ENCODE data around the gene PTGIR. TPM values are rescaled to one million over a fixed set of nuclear protein-coding genes. Genes with fewer than 3 reads are reported as not detected.
A peak's percentile ranks its signal among the peaks of the same experiment; 100 is the strongest.

The PTGIR gene
- total RNA-seq, 1 donor, result 2.5 TPM

DNA sequence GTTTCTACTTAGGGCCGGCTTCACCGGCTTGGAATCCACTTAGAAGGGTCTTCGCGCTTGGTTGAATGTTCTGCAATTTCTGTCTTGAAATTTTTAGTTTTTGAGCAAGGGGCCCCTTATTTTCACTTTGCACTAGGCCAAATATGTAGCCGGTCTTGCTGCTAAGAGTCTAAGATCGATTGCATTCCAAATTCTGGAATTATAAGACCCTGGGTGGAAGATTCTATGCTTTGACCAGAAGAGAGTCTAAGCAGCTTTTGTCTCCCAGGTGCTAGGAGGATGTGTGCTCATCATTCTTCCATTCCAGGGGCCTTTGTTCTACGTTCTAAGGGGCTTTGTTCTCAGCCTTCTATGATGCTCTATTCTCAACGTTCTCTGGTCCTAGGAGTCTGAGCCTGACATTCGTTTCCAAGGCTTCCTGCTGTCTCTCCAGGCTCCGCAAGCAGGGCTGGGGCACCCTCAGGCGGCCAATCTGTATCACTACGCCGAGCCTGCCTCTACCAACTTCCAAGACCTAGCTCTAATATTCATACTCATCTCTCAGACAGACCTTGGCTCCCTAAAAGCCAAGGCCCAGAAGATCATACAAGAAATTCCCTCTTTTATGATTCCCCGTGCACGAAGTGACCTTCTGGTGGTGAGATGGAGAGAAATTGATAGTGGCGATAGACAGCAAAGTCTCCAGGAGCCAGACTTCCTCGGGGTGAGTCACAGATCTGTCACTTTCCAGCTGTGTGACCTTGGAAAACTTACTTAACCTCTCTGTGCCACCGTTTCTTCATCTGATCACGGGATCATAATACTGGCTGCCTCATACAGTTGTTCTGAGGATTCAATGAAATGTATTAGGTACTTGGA is 37.1 kb upstream of the PTGIR start:
- peak overlapping the region; percentile 38 for H3K27ac ChIP-seq (ENCODE audit: low read depth, low read length)

DNA sequence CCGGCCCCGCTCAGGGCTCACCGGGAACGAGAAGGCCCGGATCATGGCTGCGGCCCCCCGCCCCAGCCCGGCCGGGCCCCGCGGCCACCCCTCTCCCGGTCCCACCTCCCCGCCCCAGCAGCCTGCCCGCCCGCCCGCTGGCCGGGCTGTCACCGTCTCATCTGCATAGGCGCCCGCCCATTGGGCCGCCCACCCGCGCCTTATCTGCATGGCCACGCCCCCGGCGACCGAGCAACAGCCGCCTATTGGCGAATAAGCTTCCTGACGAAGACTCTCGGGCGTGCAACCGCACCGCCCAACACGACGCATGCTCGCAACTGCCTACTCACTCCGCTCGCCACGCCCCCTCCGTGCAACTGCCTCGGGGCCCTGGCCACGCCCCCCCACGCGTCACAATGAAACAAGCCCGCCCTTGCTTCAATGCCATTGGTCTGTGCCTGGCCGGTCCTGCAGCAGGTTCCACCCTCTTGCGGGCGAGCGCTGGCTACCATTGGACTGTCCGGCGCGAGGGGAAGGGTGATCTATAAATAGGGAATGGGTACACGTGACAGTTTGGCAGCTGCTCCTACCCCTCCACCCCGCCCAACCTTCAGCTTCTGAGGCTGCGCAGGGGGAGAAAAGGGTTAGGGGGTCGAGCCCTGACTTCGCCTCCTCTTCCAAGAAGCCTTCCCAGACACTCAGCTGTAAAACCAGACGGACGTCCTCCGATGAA is 36.3 kb upstream of the PTGIR start, which contains the start of gene DACT3:
DACT3 (minus strand) TSS at position 163 of the 712 bp plus-strand sequence; CDS start at position 45, 118 bp downstream.
- Histone ChIP-seq H3K36me3 (ENCODE audit: insufficient read depth, low read length) (no peaks in the 10 kb centered on the region), H3K27me3 (ENCODE audit: insufficient read depth, low read length) (peaks cover 6% of the 10 kb centered on the region), H3K4me1 (ENCODE audit: insufficient read depth, low read length) (peaks cover 23% of the 10 kb centered on the region), H3K79me2 (ENCODE audit: insufficient read depth, low read length) (no peaks in the 10 kb centered on the region), H3K4me3 (ENCODE audit: insufficient read depth, low read length) (peak within 1 kb of the TSS; percentile 74), H2AFZ (ENCODE audit: low read length) (peak within 1 kb of the TSS; percentile 92), H3K9me3 (ENCODE audit: low read depth, low read length) (no peaks in the 10 kb centered on the region), H3K27ac (ENCODE audit: low read depth, low read length) (peak within 1 kb of the TSS; percentile 38), H4K20me1 (ENCODE audit: insufficient read depth, low read length) (peaks cover 2% of the 10 kb centered on the region), H3K4me2 (ENCODE audit: insufficient read depth, low read length) (peak within 1 kb of the TSS; percentile 88)
- TF ChIP-seq, protein P1, sequence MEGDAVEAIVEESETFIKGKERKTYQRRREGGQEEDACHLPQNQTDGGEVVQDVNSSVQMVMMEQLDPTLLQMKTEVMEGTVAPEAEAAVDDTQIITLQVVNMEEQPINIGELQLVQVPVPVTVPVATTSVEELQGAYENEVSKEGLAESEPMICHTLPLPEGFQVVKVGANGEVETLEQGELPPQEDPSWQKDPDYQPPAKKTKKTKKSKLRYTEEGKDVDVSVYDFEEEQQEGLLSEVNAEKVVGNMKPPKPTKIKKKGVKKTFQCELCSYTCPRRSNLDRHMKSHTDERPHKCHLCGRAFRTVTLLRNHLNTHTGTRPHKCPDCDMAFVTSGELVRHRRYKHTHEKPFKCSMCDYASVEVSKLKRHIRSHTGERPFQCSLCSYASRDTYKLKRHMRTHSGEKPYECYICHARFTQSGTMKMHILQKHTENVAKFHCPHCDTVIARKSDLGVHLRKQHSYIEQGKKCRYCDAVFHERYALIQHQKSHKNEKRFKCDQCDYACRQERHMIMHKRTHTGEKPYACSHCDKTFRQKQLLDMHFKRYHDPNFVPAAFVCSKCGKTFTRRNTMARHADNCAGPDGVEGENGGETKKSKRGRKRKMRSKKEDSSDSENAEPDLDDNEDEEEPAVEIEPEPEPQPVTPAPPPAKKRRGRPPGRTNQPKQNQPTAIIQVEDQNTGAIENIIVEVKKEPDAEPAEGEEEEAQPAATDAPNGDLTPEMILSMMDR (IDR thresholded peaks at IDR 0.05; ENCODE audit: extremely low read depth, low read depth, low read length), result no peak
- peak; percentile 100 for DNase-seq (ENCODE audit: insufficient read length, low spot score, missing footprints)

More for the DNA sequence above, 37.1 kb upstream of the PTGIR start:
- peaks cover 2% of the 10 kb centered on the region for H4K20me1 ChIP-seq (ENCODE audit: insufficient read depth, low read length)
- H3K4me1 ChIP-seq (ENCODE audit: insufficient read depth, low read length), result peaks cover 23% of the 10 kb centered on the region
- H2AFZ ChIP-seq (ENCODE audit: low read length), result peak overlapping the region; percentile 38
- peak overlapping the region; percentile 62 for H3K4me3 ChIP-seq (ENCODE audit: insufficient read depth, low read length)
- no peaks in the 10 kb centered on the region for H3K9me3 ChIP-seq (ENCODE audit: low read depth, low read length)
- peak; percentile 95 for DNase-seq (ENCODE audit: insufficient read length, low spot score, missing footprints)
- no peaks in the 10 kb centered on the region for H3K36me3 ChIP-seq (ENCODE audit: insufficient read depth, low read length)
- H3K27me3 ChIP-seq (ENCODE audit: insufficient read depth, low read length), result peaks cover 6% of the 10 kb centered on the region
- peak overlapping the region; percentile 85 for H3K4me2 ChIP-seq (ENCODE audit: insufficient read depth, low read length)
- TF ChIP-seq, protein P1 (IDR thresholded peaks at IDR 0.05; ENCODE audit: extremely low read depth, low read depth, low read length), result peak; percentile 99
- H3K79me2 ChIP-seq (ENCODE audit: insufficient read depth, low read length), result no peaks in the 10 kb centered on the region

DNA sequence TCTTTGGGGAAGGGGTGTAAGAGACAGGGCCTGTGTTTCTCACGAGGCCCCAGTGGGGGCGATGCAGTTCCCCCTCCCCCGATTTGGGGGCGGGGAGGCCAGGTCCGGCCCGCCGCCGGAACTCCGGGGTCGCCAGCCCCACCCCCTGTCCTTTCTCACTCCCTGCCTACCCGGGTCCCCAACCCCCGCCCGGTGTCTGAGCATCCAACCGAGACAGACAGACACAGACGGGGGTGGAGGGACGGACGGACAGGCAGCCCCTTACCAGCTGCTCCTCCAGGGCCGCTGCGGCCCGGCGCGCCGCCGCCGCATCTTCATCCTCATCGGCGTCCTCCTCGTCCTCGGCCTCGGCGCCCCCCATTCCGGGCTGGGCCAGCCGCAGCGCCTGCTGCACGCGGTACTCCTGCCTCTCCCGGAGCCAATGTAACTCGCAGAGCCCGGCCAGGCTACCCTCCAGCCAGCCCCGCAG is 35.7 kb upstream of the PTGIR start:
- DNase-seq (ENCODE audit: insufficient read length, low spot score, missing footprints), result no peak
- TF ChIP-seq, protein P1 (IDR thresholded peaks at IDR 0.05; ENCODE audit: extremely low read depth, low read depth, low read length), result no peak

More for the DNA sequence above, 35.7 kb upstream of the PTGIR start:
- Histone ChIP-seq H3K4me1 (ENCODE audit: insufficient read depth, low read length) (peaks cover 23% of the 10 kb centered on the region), H3K27ac (ENCODE audit: low read depth, low read length) (no peak overlapping the region), H3K79me2 (ENCODE audit: insufficient read depth, low read length) (no peaks in the 10 kb centered on the region), H4K20me1 (ENCODE audit: insufficient read depth, low read length) (peaks cover 2% of the 10 kb centered on the region), H3K36me3 (ENCODE audit: insufficient read depth, low read length) (no peaks in the 10 kb centered on the region), H3K4me3 (ENCODE audit: insufficient read depth, low read length) (peak overlapping the region; percentile 74), H3K4me2 (ENCODE audit: insufficient read depth, low read length) (peak overlapping the region; percentile 88), H3K27me3 (ENCODE audit: insufficient read depth, low read length) (peaks cover 6% of the 10 kb centered on the region), H3K9me3 (ENCODE audit: low read depth, low read length) (no peaks in the 10 kb centered on the region), H2AFZ (ENCODE audit: low read length) (peak overlapping the region; percentile 28)

Data from osteoblast (primary cell).